GM12878 (cell line): Measurements from ENCODE around the gene BRD1. TPM values are rescaled to one million over a fixed set of nuclear protein-coding genes. Genes with fewer than 3 reads are reported as not detected.

Experiments used
- ATAC-seq: fragments of 200-7000 bp; cut with Tn5 transposase; 3 replicates; pipeline ENCODE4 v1.9.1; 2020; ENCODE audit warnings: mild to moderate bottlenecking, moderate library complexity
- BruUV-seq: library from RNA; stranded (reverse); fragments of 400-500 nt; replicated peaks from 2 replicates; lab custom pipeline; 2021; lab: Mats Ljungman, UMichigan
- CTCF ChIA-PET: fragments of 300-600 bp; sonication (Branson Sonifier 250); formaldehyde crosslinking; extraction: SDS; loops from one replicate; lab custom pipeline; 2021; ENCODE audit warnings: inconsistent platforms; lab: Yijun Ruan, JAX
- POLR2A ChIA-PET: fragments of 350-600 bp; formaldehyde crosslinking; extraction: SDS; loops from one replicate; lab custom pipeline; 2021; ENCODE audit warnings: inconsistent platforms; lab: Charles Lee
- RAD21 ChIA-PET: fragments of 300-600 bp; sonication (Branson Sonifier 250); formaldehyde crosslinking; loops from one replicate; lab custom pipeline; 2023; ENCODE audit warnings: antibody characterized with exemption; ENCODE audit not compliant: unreplicated experiment; lab: Charles Lee
- SMC1A ChIA-PET: fragments of 300-600 bp; sonication (Branson Sonifier 250); formaldehyde crosslinking; loops from one replicate; lab custom pipeline; 2023; ENCODE audit not compliant: unreplicated experiment, uncharacterized antibody; lab: Charles Lee
- DNase-seq: peaks from one replicate; pipeline ENCODE4 v3.0.0-alpha.2; 2011; ENCODE audit warnings: low read depth, low spot score
- FAIRE-seq: peaks from 3 replicates; lab custom pipeline; 2011; peaks lifted over from hg19 to GRCh38; lab: Jason Lieb, UNC
- H2AFZ ChIP-seq: 2 replicates; pipeline ENCODE4 v1.6.0; 2011; ENCODE audit warnings: low read depth, low read length, control low read depth; ENCODE audit not compliant: control insufficient read depth
- H3K27ac ChIP-seq: 2 replicates; pipeline ENCODE4 v1.5.1; 2011; ENCODE audit warnings: control low read depth; ENCODE audit not compliant: control insufficient read depth, insufficient read depth
- H3K27me3 ChIP-seq, 2 experiments: replicated peaks in 1 of 2; 2 replicates each; pipeline versions ENCODE4 v1.6.0 to v1.6.1; 2011; ENCODE audit warnings: low read length in 1 of 2; ENCODE audit not compliant: control insufficient read depth in 2 of 2, insufficient read depth in 2 of 2
- H3K36me3 ChIP-seq, 2 experiments: 2 replicates each; pipeline ENCODE4 v1.5.1; 2011; ENCODE audit warnings: low read length in 1 of 2; ENCODE audit not compliant: control insufficient read depth in 2 of 2, insufficient read depth in 2 of 2
- H3K4me1 ChIP-seq: 2 replicates; pipeline ENCODE4 v1.6.1; 2011; ENCODE audit warnings: mild to moderate bottlenecking, low read length, moderate library complexity, mixed read lengths; ENCODE audit not compliant: control insufficient read depth, insufficient read depth
- H3K4me2 ChIP-seq: 2 replicates; pipeline ENCODE4 v1.6.0; 2011; ENCODE audit warnings: control low read depth; ENCODE audit not compliant: control insufficient read depth, insufficient read depth
- H3K4me3 ChIP-seq: fragments of 200-600 bp; sonication (generic); 2 replicates; pipeline ENCODE4 v1.5.1; 2016
- H3K79me2 ChIP-seq: 2 replicates; pipeline ENCODE4 v1.6.0; 2011; ENCODE audit warnings: low read length; ENCODE audit not compliant: control insufficient read depth, insufficient read depth
- H3K9ac ChIP-seq: 2 replicates; pipeline ENCODE4 v1.8.0; 2011; ENCODE audit warnings: low read length, control low read depth, mixed read lengths; ENCODE audit not compliant: control insufficient read depth, insufficient read depth
- H3K9me3 ChIP-seq: replicated peaks from 3 replicates; pipeline ENCODE4 v1.5.1; 2011; ENCODE audit warnings: mild to moderate bottlenecking, low read length; ENCODE audit not compliant: control insufficient read depth, insufficient read depth
- H4K20me1 ChIP-seq: 2 replicates; pipeline ENCODE4 v1.6.0; 2011; ENCODE audit not compliant: control insufficient read depth, insufficient read depth
- NFYB ChIP-seq: IDR thresholded peaks from 2 replicates; pipeline ENCODE4 v1.6.1; 2011; ENCODE audit warnings: low read depth, mild to moderate bottlenecking, low read length, improper control_type of control experiment, moderate library complexity; ENCODE audit not compliant: insufficient read depth
- POLR2A ChIP-seq: IDR thresholded peaks from 2 replicates; pipeline ENCODE4 v1.6.1; 2011; ENCODE audit warnings: low read depth, mild to moderate bottlenecking, low read length
- POLR2AphosphoS5 ChIP-seq: IDR thresholded peaks from 2 replicates; pipeline ENCODE4 v1.6.1; 2011; ENCODE audit warnings: mild to moderate bottlenecking, low read length, inconsistent platforms
- TCF7 ChIP-seq: IDR thresholded peaks from 2 replicates; pipeline ENCODE4 v1.6.1; 2014; ENCODE audit warnings: antibody characterized with exemption, borderline replicate concordance
- ZNF274 ChIP-seq: IDR thresholded peaks from one replicate; pipeline ENCODE4 v1.8.0; 2011; ENCODE audit not compliant: insufficient read length, insufficient read depth
- WGBS: methylation state at CpG from one replicate; pipeline ENCODE4 v1.1.6; 2016; ENCODE audit warnings: low lambda C conversion rate; ENCODE audit not compliant: insufficient replicate concordance, insufficient coverage; ENCODE audit errors: missing lambda C conversion rate; 5-methylcytosine and 5-hydroxymethylcytosine counted together
- in situ Hi-C: fragments of 300-500 bp; cut with MboI; formaldehyde crosslinking; loops from 9 replicates; pipeline ENCODE4 v1.14.3; 2018; ENCODE audit warnings: mixed read lengths
- intact Hi-C: fragments of 100-400 bp; cut with micrococcal nuclease; formaldehyde crosslinking; loops from one replicate; pipeline ENCODE4 v1.14.2; 2022; ENCODE audit not compliant: unreplicated experiment
- polyA plus RNA-seq, 11 experiments: library from polyadenylated mRNA; depleted of rRNA in 4 of 11; unstranded in 6 of 11; stranded (reverse) in 5 of 11; fragments of >200 nt; fragmentation: Nextera tagmentation in 4 of 11; fragmentation: Illumina TruSeq in 1 of 11; extraction: Ambion mirVana in 4 of 11; extraction: Trizol in 1 of 11; gene quantifications; 1 replicate in 1 of 11; 2 replicates in 10 of 11; pipeline versions ENCODE4 v1.2.1 to v1.2.3, GENCODE V29; 2011 to 2016; ENCODE audit warnings: inconsistent platforms in 2 of 11, missing spikeins in 2 of 11, low read depth in 1 of 11
- total RNA-seq, 4 experiments: library from RNA; depleted of rRNA in 3 of 4; stranded (reverse); fragments of >200 nt in 3 of 4; fragmentation: Illumina TruSeq in 1 of 4; extraction: Trizol in 1 of 4; gene quantifications; 2 replicates each; pipeline versions ENCODE4 v1.2.1 to v1.2.3, GENCODE V29; 2013 to 2021
- TF ChIP-seq, protein P1 (sequence below): fragments of 150-350 bp; IDR thresholded peaks from 2 replicates; pipeline ENCODE4 v1.6.1; 2014; ENCODE audit warnings: mild to moderate bottlenecking, low read depth, low read length

The BRD1 gene
- total and polyA plus RNA-seq, 10 of the 15 experiments (the other 5 are each of a cell fraction or from before 2014, with no cell fraction given) = 0.90 to 26.4 (median 7.1) TPM

DNA sequence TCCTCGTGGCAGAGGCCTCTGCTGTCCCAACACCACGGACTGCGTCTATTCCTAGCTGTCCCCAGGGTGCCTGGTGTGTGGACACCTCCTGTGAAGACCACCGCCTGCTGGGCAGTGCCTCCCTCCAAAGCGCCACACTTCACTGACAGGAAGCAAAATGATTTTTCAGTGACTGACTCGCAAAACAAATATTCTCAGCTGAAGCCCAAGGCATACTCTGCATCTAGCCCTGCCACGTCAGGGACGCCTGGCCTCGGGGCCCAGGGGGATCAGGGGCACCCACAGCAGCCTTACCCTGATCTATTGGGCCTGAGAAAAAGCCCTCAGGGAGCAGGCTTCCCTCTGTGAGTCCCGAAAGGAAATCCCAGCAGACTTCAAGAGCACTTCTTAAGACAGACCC lies 2.2 kb downstream of the BRD1 start:
- CTCF ChIA-PET = interaction anchor here (1.4 kb wide), 1 partner anchor 30 kb away, joined by 4 read pairs; no protein-coding TSS in a partner anchor
- Histone ChIP-seq H3K36me3 (peaks cover 21 to 25% of the 10 kb centered on the region in 2 experiments), H3K9ac (peak overlapping the region; percentile 73), H3K4me1 (peaks cover 35% of the 10 kb centered on the region), H4K20me1 (peaks cover 16% of the 10 kb centered on the region), H3K4me3 (peak overlapping the region; percentile 89), H3K4me2 (peak overlapping the region; percentile 80), H3K79me2 (peaks cover 64% of the 10 kb centered on the region), H3K27ac (peak overlapping the region; percentile 37), H3K27me3 (no peaks in the 10 kb centered on the region), H3K9me3 (peaks cover 1% of the 10 kb centered on the region), H2AFZ (no peak overlapping the region)
- no peak for ATAC-seq
- WGBS = 73% methylated on average over 10 of the region's 10 CpGs
- no peak for FAIRE-seq
- SMC1A ChIA-PET = interaction anchor here (1.0 kb wide), 1 partner anchor 30 kb away, joined by 4 read pairs; no protein-coding TSS in a partner anchor
- intact Hi-C loops = no loop called here
- in situ Hi-C loops = no loop called here
- TF ChIP-seq NFYB = no peak
- RAD21 ChIA-PET = interaction anchor here (1.2 to 1.4 kb wide), 2 partner anchors 55 to 56 kb away, joined by 3 to 7 read pairs; no protein-coding TSS in a partner anchor
- POLR2A ChIA-PET = interaction anchor here (0.9 to 1.3 kb wide), 3 partner anchors 29 to 56 kb away, joined by 3 to 4 read pairs (median 4); no protein-coding TSS in a partner anchor
- DNase-seq = no peak
- no TSS peak for BruUV-seq

DNA sequence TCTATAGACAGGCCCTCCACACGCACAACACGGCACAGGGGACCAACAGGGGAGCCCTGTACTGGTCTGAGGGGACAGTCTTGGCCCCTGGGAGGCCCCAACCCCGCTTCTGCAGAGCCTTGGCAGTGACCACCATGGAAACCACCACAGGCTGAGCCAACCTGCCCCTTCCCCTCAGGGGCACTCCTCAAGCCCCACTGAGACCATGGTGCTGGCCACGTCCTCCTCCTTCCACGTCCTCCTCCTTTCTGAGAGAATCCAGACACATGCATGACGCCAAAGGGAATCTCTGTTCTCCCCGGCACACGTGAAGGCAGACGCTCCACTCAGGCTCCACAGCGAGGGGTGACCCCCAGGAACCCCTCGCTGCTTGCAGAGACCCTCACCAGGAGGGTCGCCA lies 2.7 kb downstream of the BRD1 start:
- FAIRE-seq = no peak
- ATAC-seq = no peak
- Histone ChIP-seq H3K36me3 (peaks cover 22 to 27% of the 10 kb centered on the region in 2 experiments), H3K4me3 (peak overlapping the region; percentile 89), H2AFZ (no peak overlapping the region), H3K4me2 (peak overlapping the region; percentile 80), H4K20me1 (peaks cover 16% of the 10 kb centered on the region), H3K27ac (no peak overlapping the region), H3K4me1 (peaks cover 32% of the 10 kb centered on the region), H3K79me2 (peaks cover 69% of the 10 kb centered on the region)
- BruUV-seq = no TSS peak
- 94% methylated on average over 12 of the region's 12 CpGs for WGBS
- RAD21 ChIA-PET = interaction anchor here (1.0 kb wide), 1 partner anchor 57 kb away, joined by 3 read pairs; no protein-coding TSS in a partner anchor
- intact Hi-C loops = no loop called here
- no peak for TF ChIP-seq ZNF274
- TF ChIP-seq, protein P1, sequence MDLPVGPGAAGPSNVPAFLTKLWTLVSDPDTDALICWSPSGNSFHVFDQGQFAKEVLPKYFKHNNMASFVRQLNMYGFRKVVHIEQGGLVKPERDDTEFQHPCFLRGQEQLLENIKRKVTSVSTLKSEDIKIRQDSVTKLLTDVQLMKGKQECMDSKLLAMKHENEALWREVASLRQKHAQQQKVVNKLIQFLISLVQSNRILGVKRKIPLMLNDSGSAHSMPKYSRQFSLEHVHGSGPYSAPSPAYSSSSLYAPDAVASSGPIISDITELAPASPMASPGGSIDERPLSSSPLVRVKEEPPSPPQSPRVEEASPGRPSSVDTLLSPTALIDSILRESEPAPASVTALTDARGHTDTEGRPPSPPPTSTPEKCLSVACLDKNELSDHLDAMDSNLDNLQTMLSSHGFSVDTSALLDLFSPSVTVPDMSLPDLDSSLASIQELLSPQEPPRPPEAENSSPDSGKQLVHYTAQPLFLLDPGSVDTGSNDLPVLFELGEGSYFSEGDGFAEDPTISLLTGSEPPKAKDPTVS = no peak
- TF ChIP-seq TCF7 = no peak
- no peak for TF ChIP-seq POLR2AphosphoS5
- TF ChIP-seq POLR2A = peak; percentile 1; the same call in 1 of the 2 replicates
- TF ChIP-seq, all 136 proteins: peak for 1
- H3K9me3 ChIP-seq = no peaks in the 10 kb centered on the region; the same call in 2 of the 3 replicates
- ChIA-PET POLR2A (no interaction called here), SMC1A (interaction anchor here (1.0 kb wide), 1 partner anchor 30 kb away, joined by 4 read pairs; no protein-coding TSS in a partner anchor), CTCF (interaction anchor here (1.4 kb wide), 1 partner anchor 31 kb away, joined by 4 read pairs; no protein-coding TSS in a partner anchor)
- DNase-seq = no peak
- no peaks in the 10 kb centered on the region for H3K27me3 ChIP-seq
- in situ Hi-C loops = no loop called here
- H3K9ac ChIP-seq = peak overlapping the region; percentile 43; the same call in 1 of the 2 replicates
